NCI-H2227 treated with DMSO at 0.1 percent for 48 hours (cell line): ENCODE results near the gene C19orf47.

Experiments
- DNase-seq: peaks from one replicate; lab custom pipeline; 2025; lab: John Stamatoyannopoulos, UW

The C19orf47 gene

GRCh38 chr19:40315812-40316470 lies 32.3 kb downstream of the C19orf47 start:
- DNase-seq = no peak

GRCh38 chr19:40314656-40315055 lies 33.5 kb downstream of the C19orf47 start:
- no peak for DNase-seq

- DNase-seq = no peak
Measured at GRCh38 chr19:40313229-40313983, 34.8 kb downstream of the C19orf47 start.

- no peak for DNase-seq
Measured at GRCh38 chr19:40312533-40312932, 35.7 kb downstream of the C19orf47 start.

GRCh38 chr19:40309666-40310065 lies 38.5 kb downstream of the C19orf47 start:
- no peak for DNase-seq

GRCh38 chr19:40305403-40305802 lies 42.8 kb downstream of the C19orf47 start:
- peak; percentile 94 for DNase-seq

- no peak for DNase-seq
Measured at GRCh38 chr19:40304306-40304705, 43.9 kb downstream of the C19orf47 start.

- no peak for DNase-seq
Measured at GRCh38 chr19:40303765-40304164, 44.4 kb downstream of the C19orf47 start.

GRCh38 chr19:40302224-40303011 lies 45.8 kb downstream of the C19orf47 start:
- no peak for DNase-seq

- no peak for DNase-seq
Measured at GRCh38 chr19:40300668-40301067, 47.5 kb downstream of the C19orf47 start.

GRCh38 chr19:40298026-40298425 lies 50.2 kb downstream of the C19orf47 start:
- DNase-seq = no peak

GRCh38 chr19:40294560-40294959 lies 53.6 kb downstream of the C19orf47 start:
- DNase-seq = no peak

- no peak for DNase-seq
Measured at GRCh38 chr19:40286971-40287421, 61.2 kb downstream of the C19orf47 start.

GRCh38 chr19:40286235-40286970 lies 61.8 kb downstream of the C19orf47 start:
- DNase-seq = no peak

GRCh38 chr19:40285353-40286234 lies 62.6 kb downstream of the C19orf47 start:
- peak; percentile 100 for DNase-seq

- peak; percentile 94 for DNase-seq
Measured at GRCh38 chr19:40284501-40285352, 63.5 kb downstream of the C19orf47 start, which contains the start of gene AKT2. Gene AKT2 (minus strand): TSS chr19:40285345. CDS start chr19:40265267, 20,078 bp downstream.

- no peak for DNase-seq
Measured at GRCh38 chr19:40284251-40284500, 64.0 kb downstream of the C19orf47 start.

- no peak for DNase-seq
Measured at GRCh38 chr19:40283414-40284250, 64.6 kb downstream of the C19orf47 start.

GRCh38 chr19:40282920-40283319 lies 65.3 kb downstream of the C19orf47 start:
- peak; percentile 45 for DNase-seq
